Bronchial epithelial cell (primary cell): ENCODE data around the gene LLCFC1. TPM values are rescaled to one million over a fixed set of nuclear protein-coding genes. Genes with fewer than 3 reads are reported as not detected.

Experiments used
- DNase-seq: peaks from one replicate; pipeline ENCODE4 v3.0.0-alpha.2; 2010; ENCODE audit warnings: low read depth
- FAIRE-seq: peaks from 2 replicates; lab custom pipeline; 2011; peaks lifted over from hg19 to GRCh38; lab: Jason Lieb, UNC
- H3K27me3 ChIP-seq: 2 replicates; pipeline ENCODE4 v1.5.1; 2011; ENCODE audit warnings: low read length; ENCODE audit not compliant: control insufficient read depth, insufficient read depth
- H3K36me3 ChIP-seq: 2 replicates; pipeline ENCODE4 v1.5.1; 2011; ENCODE audit warnings: low read length; ENCODE audit not compliant: control insufficient read depth, insufficient read depth
- H3K4me3 ChIP-seq: 2 replicates; pipeline ENCODE4 v1.5.1; 2011; ENCODE audit warnings: mild to moderate bottlenecking, low read depth, low read length, control low read depth
- CTCF ChIP-seq: IDR thresholded peaks from 2 replicates; pipeline ENCODE4 v1.5.1; 2011; ENCODE audit warnings: mild to moderate bottlenecking, moderate library complexity, low read length, control low read depth, inconsistent platforms; ENCODE audit not compliant: insufficient read depth, severe bottlenecking
- total RNA-seq: library from RNA; depleted of rRNA; stranded (reverse); fragments of >200 nt; gene quantifications from 2 replicates; pipeline ENCODE4 v1.2.1, GENCODE V29; 2014

LLCFC1 gene
- total RNA-seq, 1 donor from 2014 or later, result not detected

- TF ChIP-seq CTCF, result no peak
- FAIRE-seq (no peak), DNase-seq (no peak)
- Histone ChIP-seq H3K27me3 (peaks cover 2% of the 10 kb centered on the region), H3K36me3 (no peaks in the 10 kb centered on the region), H3K4me3 (no peak overlapping the region)
These were observed 9.1 kb upstream of the LLCFC1 start for GRCh38 chr7:142930126-142930730.

GRCh38 chr7:142932386-142933091, 6.7 kb upstream of the LLCFC1 start:
- no peak for FAIRE-seq
- H3K27me3 ChIP-seq, result peaks cover 2% of the 10 kb centered on the region
- DNase-seq, result no peak

GRCh38 chr7:142933092-142933475, 6.2 kb upstream of the LLCFC1 start:
- no peaks in the 10 kb centered on the region for H3K36me3 ChIP-seq
- no peak for DNase-seq
- TF ChIP-seq CTCF, result no peak
- peaks cover 2% of the 10 kb centered on the region for H3K27me3 ChIP-seq
- H3K4me3 ChIP-seq, result no peak overlapping the region
- no peak for FAIRE-seq

More at GRCh38 chr7:142932386-142933091, 6.7 kb upstream of the LLCFC1 start:
- no peak for TF ChIP-seq CTCF
- no peak overlapping the region for H3K4me3 ChIP-seq
- no peaks in the 10 kb centered on the region for H3K36me3 ChIP-seq

DNA sequence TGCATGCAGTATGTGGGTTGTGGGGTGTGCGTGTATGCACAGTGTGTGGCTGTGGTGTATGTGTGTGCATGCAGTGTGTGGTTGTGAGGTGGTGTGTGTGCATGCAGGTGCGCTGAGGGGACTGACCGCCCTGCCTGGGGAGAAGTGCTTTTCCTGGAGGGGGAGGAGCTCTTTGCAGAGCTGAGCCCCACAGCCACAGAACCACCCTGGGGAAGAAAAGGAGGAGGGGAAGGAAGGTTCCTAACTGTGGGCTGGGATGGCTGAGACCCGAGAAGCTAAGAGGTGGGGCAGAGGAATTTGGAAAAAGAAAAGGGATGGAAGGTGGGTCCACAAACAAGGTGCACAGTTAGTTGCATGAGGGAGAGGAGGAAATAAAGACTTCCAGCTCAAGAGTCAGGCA, 5.7 kb upstream of the LLCFC1 start, which contains the start of gene TRPV5:
TRPV5 (minus strand) TSS at position 123 of the 400 bp plus-strand sequence. CDS start 287 bp downstream, outside the sequence.
- FAIRE-seq, result no peak
- H3K4me3 ChIP-seq, result no peak within 1 kb of the TSS
- peaks cover 2% of the 10 kb centered on the region for H3K27me3 ChIP-seq
- H3K36me3 ChIP-seq, result no peaks in the 10 kb centered on the region
- no peak for TF ChIP-seq CTCF
- no peak for DNase-seq

DNA sequence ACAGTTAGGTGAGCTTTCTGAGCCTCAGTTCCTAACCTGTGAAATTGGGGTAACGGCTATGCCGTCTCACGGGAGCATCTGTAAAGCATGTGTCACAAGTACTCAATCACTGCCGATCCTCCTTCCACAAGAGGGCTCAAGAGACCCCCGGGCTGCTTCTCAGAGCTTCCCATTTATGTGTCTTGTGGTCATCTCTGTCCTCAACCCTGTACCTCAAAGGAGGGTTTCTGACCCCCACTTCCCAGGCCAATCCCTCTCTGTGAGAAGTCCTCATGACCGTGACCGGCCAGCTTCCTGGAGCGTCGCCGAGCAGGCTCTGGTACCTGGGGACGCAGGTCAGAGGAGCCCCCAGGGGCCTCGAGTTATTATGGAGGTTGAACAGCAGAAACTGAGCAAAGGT, 5.2 kb upstream of the LLCFC1 start:
- peaks cover 2% of the 10 kb centered on the region for H3K27me3 ChIP-seq
- TF ChIP-seq CTCF, result no peak
- no peak overlapping the region for H3K4me3 ChIP-seq
- H3K36me3 ChIP-seq, result no peaks in the 10 kb centered on the region
- DNase-seq (no peak), FAIRE-seq (no peak)
